HepG2 (cell line): Measurements from ENCODE around the gene NOP56. TPM values are rescaled to one million over a fixed set of nuclear protein-coding genes. Genes with fewer than 3 reads are reported as not detected.

Experiments used
- ELF1 ChIP-seq: sonication (generic); formaldehyde crosslinking; IDR thresholded peaks from 2 replicates; pipeline ENCODE4 v1.4.0; 2020; ENCODE audit warnings: missing genetic modification reagents
- ETS1 ChIP-seq: sonication (generic); formaldehyde crosslinking; IDR thresholded peaks from 2 replicates; pipeline ENCODE4 v1.4.0; 2020; ENCODE audit warnings: missing genetic modification reagents
- FOXO4 ChIP-seq: sonication (generic); formaldehyde crosslinking; conservative IDR thresholded peaks from 2 replicates; pipeline ENCODE4 v1.8.1; 2023; ENCODE audit warnings: missing genetic modification reagents
- KDM6A ChIP-seq: IDR thresholded peaks from 2 replicates; pipeline ENCODE4 v1.6.1; 2016; ENCODE audit warnings: low read depth
- PLRG1 ChIP-seq: fragments of 450-650 bp; conservative IDR thresholded peaks from 2 replicates; pipeline ENCODE4 v1.6.1; 2016
- RBM22 ChIP-seq: fragments of 200-400 bp; formaldehyde crosslinking; optimal IDR thresholded peaks from 2 replicates; pipeline ENCODE3; 2017; ENCODE audit warnings: mild to moderate bottlenecking, low read length, moderate library complexity
- SNAPC4 ChIP-seq: sonication (generic); formaldehyde crosslinking; IDR thresholded peaks from 2 replicates; pipeline ENCODE4 v1.4.0; 2020; ENCODE audit warnings: mild to moderate bottlenecking, missing genetic modification reagents
- SP140L ChIP-seq: sonication (generic); formaldehyde crosslinking; IDR thresholded peaks from 2 replicates; pipeline ENCODE4 v1.4.0; 2020; ENCODE audit warnings: missing genetic modification reagents, borderline replicate concordance
- ZNF225 ChIP-seq: sonication (generic); formaldehyde crosslinking; IDR thresholded peaks from 2 replicates; pipeline ENCODE4 v1.4.0; 2020; ENCODE audit warnings: mild to moderate bottlenecking, missing genetic modification reagents
- ZNF468 ChIP-seq: sonication (generic); formaldehyde crosslinking; IDR thresholded peaks from 2 replicates; pipeline ENCODE4 v1.8.0; 2022; ENCODE audit warnings: mild to moderate bottlenecking, moderate library complexity, missing genetic modification reagents
- ZNF510 ChIP-seq: sonication (generic); formaldehyde crosslinking; IDR thresholded peaks from 2 replicates; pipeline ENCODE4 v1.4.0; 2020; ENCODE audit warnings: low read depth, mild to moderate bottlenecking, missing genetic modification reagents
- ZNF574 ChIP-seq: sonication (generic); formaldehyde crosslinking; IDR thresholded peaks from 2 replicates; pipeline ENCODE4 v1.4.0; 2020; ENCODE audit warnings: missing genetic modification reagents
- ZNF576 ChIP-seq: sonication (generic); formaldehyde crosslinking; IDR thresholded peaks from 2 replicates; pipeline ENCODE4 v1.4.0; 2020; ENCODE audit warnings: mild to moderate bottlenecking, missing genetic modification reagents
- ZNF710 ChIP-seq: sonication (generic); formaldehyde crosslinking; IDR thresholded peaks from 2 replicates; pipeline ENCODE4 v1.5.0; 2020; ENCODE audit warnings: mild to moderate bottlenecking, missing genetic modification reagents, borderline replicate concordance
- ZNF724P ChIP-seq: sonication (generic); formaldehyde crosslinking; IDR thresholded peaks from 2 replicates; pipeline ENCODE4 v1.8.0; 2022; ENCODE audit warnings: missing genetic modification reagents, borderline replicate concordance
- polyA plus RNA-seq, 8 experiments: library from polyadenylated mRNA; depleted of rRNA in 3 of 8; stranded (reverse) in 7 of 8; unstranded in 1 of 8; fragments of >200 nt; fragmentation: Illumina TruSeq in 4 of 8; extraction: Trizol in 4 of 8; gene quantifications; 2 replicates each; pipeline versions ENCODE4 v1.2.1 to v1.2.3, GENCODE V29; 2011 to 2016; ENCODE audit warnings: low read depth in 4 of 8, missing spikeins in 1 of 8, mixed read lengths in 1 of 8; ENCODE audit not compliant: insufficient read depth in 1 of 8
- total RNA-seq, 5 experiments: library from RNA; depleted of rRNA; stranded (reverse); fragments of >200 nt; fragmentation: Illumina TruSeq; extraction: Trizol; gene quantifications; 2 replicates each; pipeline ENCODE4 v1.2.3, GENCODE V29; 2016; ENCODE audit warnings: low read depth in 1 of 5

NOP56 gene
- total and polyA plus RNA-seq, 2 of the 13 experiments (the other 11 are each of a cell fraction or from before 2014, with no cell fraction given) = 369 to 1,116 TPM

GRCh38 chr20:2692036-2692885 lies 39.8 kb downstream of the NOP56 start, which contains the start of gene EBF4 (continued):
- TF ChIP-seq ZNF574 (CRISPR knock-in tag) (peak; percentile 61), ZNF710 (CRISPR knock-in tag) (no peak), ZNF468 (CRISPR knock-in tag) (peak; percentile 92), SNAPC4 (no peak), SP140L (CRISPR knock-in tag) (no peak), RBM22 (no peak), PLRG1 (no peak), ZNF225 (peak; percentile 85; the same call in 1 of the 2 replicates), ZNF576 (no peak), ETS1 (CRISPR knock-in tag) (no peak; the same call in 1 of the 2 replicates), ZNF724P (peak; percentile 78), FOXO4 (CRISPR knock-in tag) (no peak), KDM6A (CRISPR knock-in tag) (no peak), ELF1 (no peak), ZNF510 (no peak)
